Measurements from ENCODE around the gene ZNF366. TPM values are rescaled to one million over a fixed set of nuclear protein-coding genes. Genes with fewer than 3 reads are reported as not detected.

Gene ZNF366
- total RNA-seq, 2 donors from 2014 or later = under 0.01 to 1.8 TPM

DNA sequence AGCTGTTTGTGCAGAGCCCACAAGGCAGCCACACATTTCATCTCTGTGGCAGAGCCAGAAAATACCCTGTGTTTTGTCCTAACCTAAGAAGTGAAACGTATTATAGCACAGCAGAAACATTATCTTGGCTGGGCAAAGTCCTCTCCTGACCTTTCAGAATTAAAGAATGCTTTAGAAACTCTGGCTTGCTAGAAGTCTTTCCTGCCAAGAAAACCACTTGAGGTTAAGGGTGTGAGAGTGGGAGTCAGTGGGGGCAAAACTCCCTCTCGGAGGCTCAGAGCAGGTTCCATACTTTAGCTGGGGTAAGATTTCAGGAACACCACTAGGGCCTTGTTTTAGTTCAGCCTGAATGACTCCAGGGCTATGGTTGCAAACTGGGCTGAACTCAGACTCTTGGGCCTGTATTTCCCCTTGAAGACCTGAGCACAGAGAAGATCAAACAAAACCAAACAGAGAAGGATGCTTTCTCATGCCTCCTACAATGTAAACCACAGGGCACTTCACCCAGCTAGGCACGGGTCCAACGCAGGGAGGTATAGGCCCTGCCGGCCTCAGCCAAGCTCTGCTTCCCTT is 48.0 kb downstream of the ZNF366 start:
- Histone ChIP-seq H3K4me1 (peaks cover 10% of the 10 kb centered on the region), H3K4me3 (no peak overlapping the region), H3K9me3 (no peaks in the 10 kb centered on the region), H3K27ac (no peak overlapping the region), H3K36me3 (replicated peaks in 1 of 2; ENCODE audit: insufficient read depth in 1 of 2, low read depth in 2 of 2) (no peaks in the 10 kb centered on the region), H3K27me3 (no peaks in the 10 kb centered on the region)
- no peak for TF ChIP-seq CTCF (IDR thresholded peaks at IDR 0.05)
- no peak for TF ChIP-seq POLR2A (IDR thresholded peaks at IDR 0.05)
- no peak for ATAC-seq
- 60 to 76% methylated on average over 5 of the region's 5 CpGs for WGBS, 2 donors
- intact Hi-C loops (cut with DNase I) = no loop called here
- no peak for DNase-seq

GRCh38 chr5:72458407-72458806 is 48.8 kb downstream of the ZNF366 start:
- intact Hi-C loops (cut with DNase I) = no loop called here
- 74 to 77% methylated on average over 3 of the region's 3 CpGs for WGBS, 2 donors
- ATAC-seq = no peak
- Histone ChIP-seq H3K27ac (no peak overlapping the region), H3K27me3 (no peaks in the 10 kb centered on the region), H3K4me1 (peaks cover 13% of the 10 kb centered on the region), H3K9me3 (no peaks in the 10 kb centered on the region), H3K36me3 (replicated peaks in 1 of 2; ENCODE audit: insufficient read depth in 1 of 2, low read depth in 2 of 2) (no peaks in the 10 kb centered on the region), H3K4me3 (no peak overlapping the region)
- DNase-seq = no peak
- TF ChIP-seq CTCF (IDR thresholded peaks at IDR 0.05) (no peak), POLR2A (IDR thresholded peaks at IDR 0.05) (no peak)

DNA sequence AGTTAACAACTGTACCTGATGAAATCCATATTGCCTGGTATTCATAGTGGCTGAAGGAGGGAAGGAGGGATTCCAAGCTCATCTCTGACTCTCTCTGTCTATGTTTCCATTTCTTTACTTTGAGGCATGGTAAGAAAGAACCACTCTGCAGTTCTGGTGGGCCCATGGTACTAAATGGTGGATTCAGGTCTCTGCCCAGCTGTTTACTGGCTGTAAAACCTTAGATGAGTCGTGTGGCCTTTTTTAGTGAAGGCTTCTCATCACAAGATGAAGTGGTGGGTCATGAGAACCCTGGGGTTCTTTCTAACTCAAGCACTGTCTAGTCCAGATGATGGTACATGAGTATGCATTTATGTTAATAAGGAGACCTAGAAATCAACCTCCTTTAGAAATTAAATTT is 49.7 kb downstream of the ZNF366 start:
- ATAC-seq (no peak), DNase-seq (no peak)
- WGBS, 2 donors = 100% methylated on average over 1 of the region's 1 CpG
- Histone ChIP-seq H3K36me3 (replicated peaks in 1 of 2; ENCODE audit: insufficient read depth in 1 of 2, low read depth in 2 of 2) (no peaks in the 10 kb centered on the region), H3K4me3 (no peak overlapping the region), H3K27me3 (no peaks in the 10 kb centered on the region), H3K4me1 (peaks cover 22% of the 10 kb centered on the region), H3K27ac (no peak overlapping the region), H3K9me3 (no peaks in the 10 kb centered on the region)
- TF ChIP-seq CTCF (IDR thresholded peaks at IDR 0.05) = no peak
- TF ChIP-seq POLR2A (IDR thresholded peaks at IDR 0.05) = no peak
- intact Hi-C loops (cut with DNase I) = no loop called here

- intact Hi-C loops (cut with DNase I) = no loop called here
- Histone ChIP-seq H3K9me3 (no peaks in the 10 kb centered on the region), H3K4me1 (peaks cover 32% of the 10 kb centered on the region), H3K27me3 (no peaks in the 10 kb centered on the region), H3K36me3 (replicated peaks in 1 of 2; ENCODE audit: insufficient read depth in 1 of 2, low read depth in 2 of 2) (no peaks in the 10 kb centered on the region), H3K27ac (no peak overlapping the region), H3K4me3 (no peak overlapping the region)
- 94 to 96% methylated on average over 8 of the region's 8 CpGs for WGBS, 2 donors
- no peak for ATAC-seq
- DNase-seq = no peak
- no peak for TF ChIP-seq POLR2A (IDR thresholded peaks at IDR 0.05)
- TF ChIP-seq CTCF (IDR thresholded peaks at IDR 0.05) = no peak
Measured at GRCh38 chr5:72456391-72457074, 50.7 kb downstream of the ZNF366 start.

- no peaks in the 10 kb centered on the region for H3K27me3 ChIP-seq
- peaks cover 32% of the 10 kb centered on the region for H3K4me1 ChIP-seq
- 86 to 91% methylated on average over 9 of the region's 9 CpGs for WGBS, 2 donors
- H3K27ac ChIP-seq = no peak overlapping the region
- ATAC-seq (no peak), DNase-seq (no peak)
- intact Hi-C loops (cut with DNase I) = no loop called here
- TF ChIP-seq POLR2A (IDR thresholded peaks at IDR 0.05) = no peak
- no peak for TF ChIP-seq CTCF (IDR thresholded peaks at IDR 0.05)
- no peak overlapping the region for H3K4me3 ChIP-seq
- H3K36me3 ChIP-seq (replicated peaks in 1 of 2; ENCODE audit: insufficient read depth in 1 of 2, low read depth in 2 of 2) = no peaks in the 10 kb centered on the region
- H3K9me3 ChIP-seq = no peaks in the 10 kb centered on the region
Measured at GRCh38 chr5:72455476-72455875, 51.7 kb downstream of the ZNF366 start.
